K562 (cell line): Measurements from ENCODE around the gene KIF17. TPM values are rescaled to one million over a fixed set of nuclear protein-coding genes. Genes with fewer than 3 reads are reported as not detected.
A peak's percentile ranks its signal among the peaks of the same experiment; 100 is the strongest.

ENCODE experiments used
- ATAC-seq: fragments of 200-7000 bp; cut with Tn5 transposase; 3 replicates; pipeline ENCODE4 v1.9.1; 2020; ENCODE audit warnings: moderate library complexity
- BruUV-seq: library from RNA; stranded (reverse); fragments of 400-500 nt; replicated peaks from 2 replicates; lab custom pipeline; 2021; lab: Mats Ljungman, UMichigan
- CTCF ChIA-PET: fragments of 300-600 bp; formaldehyde crosslinking; extraction: SDS; loops from one replicate; lab custom pipeline; 2021; ENCODE audit warnings: low intra/inter-chr PET ratio; lab: Yijun Ruan, JAX
- POLR2A ChIA-PET: fragments of 300-600, 350-650 bp; sonication (Branson Sonifier 250); formaldehyde crosslinking; extraction: SDS; loops from one replicate; lab custom pipeline; 2021; ENCODE audit warnings: antibody characterized with exemption, inconsistent platforms; lab: Yijun Ruan, JAX
- DNase-seq, 4 experiments: peaks; one replicate each; pipeline versions ENCODE4 v3.0.0 to v3.0.0-alpha.2; 2011 to 2018; ENCODE audit warnings: low spot score in 3 of 4, mixed read lengths in 3 of 4; ENCODE audit errors: extremely low read depth in 1 of 4
- FAIRE-seq: peaks from 2 replicates; lab custom pipeline; 2011; peaks lifted over from hg19 to GRCh38; lab: Jason Lieb, UNC
- H2AFZ ChIP-seq: 2 replicates; pipeline ENCODE4 v1.6.0; 2011; ENCODE audit warnings: low read depth, low read length, control low read depth, inconsistent platforms
- H3K27ac ChIP-seq: fragments of 200-600 bp; 3 replicates; pipeline ENCODE4 v1.8.0; 2011; ENCODE audit warnings: low read depth, mild to moderate bottlenecking, control low read depth, inconsistent platforms, low read length, moderate library complexity, mixed read lengths; ENCODE audit errors: extremely low read depth
- H3K27me3 ChIP-seq, 2 experiments: fragments of 300-600 bp in 1 of 2; 2 replicates in 1 of 2; 3 replicates in 1 of 2; pipeline versions ENCODE4 v1.6.0 to v1.8.0; 2011; ENCODE audit warnings: inconsistent platforms in 2 of 2, low read length in 2 of 2, mild to moderate bottlenecking in 1 of 2, mixed read lengths in 1 of 2, moderate library complexity in 1 of 2; ENCODE audit not compliant: control insufficient read depth in 2 of 2, insufficient read depth in 2 of 2
- H3K36me3 ChIP-seq: fragments of 300-600 bp; 3 replicates; pipeline ENCODE4 v1.8.0; 2011; ENCODE audit warnings: mild to moderate bottlenecking, low read length, inconsistent platforms; ENCODE audit not compliant: control insufficient read depth, insufficient read depth
- H3K4me1 ChIP-seq, 2 experiments: fragments of 200-600 bp in 1 of 2; replicated peaks in 1 of 2; 2 replicates in 1 of 2; 3 replicates in 1 of 2; pipeline versions ENCODE4 v1.5.1 to v1.8.0; 2011; ENCODE audit warnings: inconsistent platforms in 2 of 2, low read length in 2 of 2, mild to moderate bottlenecking in 1 of 2, mixed read lengths in 1 of 2, moderate library complexity in 1 of 2; ENCODE audit not compliant: control insufficient read depth in 2 of 2, insufficient read depth in 2 of 2
- H3K4me2 ChIP-seq: 2 replicates; pipeline ENCODE4 v1.6.1; 2011; ENCODE audit warnings: low read length, control low read depth, inconsistent platforms, mixed read lengths; ENCODE audit not compliant: insufficient read depth
- H3K4me3 ChIP-seq: fragments of 200-600 bp; sonication (generic), shearing (Covaris generic); 2 replicates; pipeline ENCODE4 v1.5.1; 2016; ENCODE audit warnings: control low read depth, inconsistent platforms
- H3K79me2 ChIP-seq: fragments of 200-600 bp; 3 replicates; pipeline ENCODE4 v1.8.0; 2011; ENCODE audit warnings: low read length, inconsistent platforms; ENCODE audit not compliant: control insufficient read depth, insufficient read depth
- H3K9ac ChIP-seq, 2 experiments: 2 replicates each; pipeline versions ENCODE4 v1.6.0 to v1.6.1; 2011; ENCODE audit warnings: low read depth in 2 of 2, low read length in 2 of 2, control low read depth in 1 of 2, inconsistent platforms in 1 of 2, mild to moderate bottlenecking in 1 of 2, mixed read lengths in 1 of 2; ENCODE audit not compliant: insufficient read depth in 1 of 2
- H3K9me1 ChIP-seq: one replicate; pipeline ENCODE4 v1.6.0; 2011; ENCODE audit warnings: inconsistent platforms, mild to moderate bottlenecking, low read length, moderate library complexity; ENCODE audit not compliant: control insufficient read depth, insufficient read depth
- H3K9me3 ChIP-seq: replicated peaks from 2 replicates; pipeline ENCODE4 v1.5.1; 2011; ENCODE audit warnings: low read depth, low read length, inconsistent platforms; ENCODE audit not compliant: control insufficient read depth, insufficient read depth
- H4K20me1 ChIP-seq: replicated peaks from 2 replicates; pipeline ENCODE4 v1.6.1; 2011; ENCODE audit warnings: low read length, inconsistent platforms, mixed read lengths; ENCODE audit not compliant: control insufficient read depth, insufficient read depth
- ZNF212 ChIP-seq: fragments of 450-650 bp; formaldehyde crosslinking; IDR thresholded peaks from 2 replicates; pipeline ENCODE4 v1.4.0; 2020; ENCODE audit warnings: mild to moderate bottlenecking
- ZNF740 ChIP-seq, 3 experiments: fragments of 200-800 bp in 1 of 3; sonication (Bioruptor generic) in 1 of 3; sonication (generic) in 1 of 3; formaldehyde crosslinking in 1 of 3; IDR thresholded peaks; 2 replicates each; pipeline versions ENCODE4 v1.6.1 to v1.8.0; 2016 to 2022; ENCODE audit warnings: mild to moderate bottlenecking in 2 of 3, missing compliant biosample characterization in 2 of 3, missing genetic modification characterization in 2 of 3, missing genetic modification reagents in 1 of 3
- WGBS: fragments of 100-300 bp; shearing (Covaris generic); methylation state at CpG from one replicate; pipeline ENCODE4 v1.1.6; 2016; ENCODE audit warnings: low coverage, mixed read lengths; ENCODE audit not compliant: insufficient coverage; ENCODE audit errors: missing lambda C conversion rate; 5-methylcytosine and 5-hydroxymethylcytosine counted together
- in situ Hi-C: fragments of 300-500 bp; cut with MboI; formaldehyde crosslinking; loops from 4 replicates; pipeline ENCODE4 v1.15.0; 2018; ENCODE audit warnings: inconsistent platforms, mixed read lengths
- intact Hi-C: fragments of 100-400 bp; cut with micrococcal nuclease; formaldehyde crosslinking; loops from 2 replicates; pipeline ENCODE4 v1.14.2; 2022
- polyA plus RNA-seq, 8 experiments: library from polyadenylated mRNA; depleted of rRNA in 4 of 8; stranded (reverse) in 5 of 8; unstranded in 3 of 8; fragments of >200 nt; fragmentation: Nextera tagmentation in 2 of 8; fragmentation: Illumina TruSeq in 1 of 8; extraction: Ambion mirVana in 2 of 8; extraction: Trizol in 1 of 8; gene quantifications; 2 replicates each; pipeline versions ENCODE4 v1.2.1 to v1.2.3, GENCODE V29; 2011 to 2014; ENCODE audit warnings: inconsistent platforms in 1 of 8, missing spikeins in 1 of 8
- total RNA-seq, 7 experiments: library from RNA; depleted of rRNA in 6 of 7; stranded (reverse); fragments of >200 nt in 6 of 7; fragmentation: Illumina TruSeq in 2 of 7; extraction: Trizol in 2 of 7; gene quantifications; 2 replicates each; pipeline versions ENCODE4 v1.2.1 to v1.2.3, GENCODE V29; 2011 to 2021; ENCODE audit warnings: low replicate concordance in 1 of 7

The KIF17 gene
- total and polyA plus RNA-seq, 9 of the 15 experiments (the other 6 are each of a cell fraction or from before 2014, with no cell fraction given) = 0.04 to 0.47 (median 0.18) TPM; not detected in 5

GRCh38 chr1:20697563-20697962, 20.2 kb downstream of the KIF17 start:
- no peaks in the 10 kb centered on the region for H3K79me2 ChIP-seq
- H4K20me1 ChIP-seq = no peaks in the 10 kb centered on the region
- ChIA-PET POLR2A (interaction anchor here (0.6 kb wide), 1 partner anchor 20 kb away, joined by 3 read pairs; the partner anchor contains the start of gene KIF17), CTCF (interaction anchor here (0.6 to 2.7 kb wide), 4 partner anchors 143 to 532 kb away, joined by 3 to 33 read pairs (median 3); no protein-coding TSS in a partner anchor)
- FAIRE-seq (no peak), DNase-seq (no peak), ATAC-seq (no peak)
- in situ Hi-C loops = loop anchor here (5.0 kb wide), 1 partner anchor 510 kb away; no protein-coding TSS in a partner anchor
- H3K9me3 ChIP-seq = no peaks in the 10 kb centered on the region
- 60% methylated on average over 12 of the region's 12 CpGs for WGBS
- no peak overlapping the region for H3K4me3 ChIP-seq
- peaks cover 4 to 30% of the 10 kb centered on the region in 2 experiments; a peak in 4 of 5 replicates for H3K27me3 ChIP-seq
- H3K27ac ChIP-seq = no peak overlapping the region
- intact Hi-C loops = loop anchor here (2.0 to 10.0 kb wide), 4 partner anchors 35 to 497 kb away; partner anchors contain the start of gene SH2D5
- 0 out of 4 replicates have a peak overlapping the region, but pooled peaks of 1 of the 2 experiments have one; percentile 69 for H3K9ac ChIP-seq
- no peak overlapping the region for H3K4me2 ChIP-seq
- peak overlapping the region; percentile 98; the same call in 1 of the 2 replicates for H2AFZ ChIP-seq
- BruUV-seq = no TSS peak
- no peaks in the 10 kb centered on the region for H3K36me3 ChIP-seq
- H3K4me1 ChIP-seq = peaks cover 3 to 25% of the 10 kb centered on the region in 2 experiments; a peak in 3 of 5 replicates
- no peaks in the 10 kb centered on the region for H3K9me1 ChIP-seq
- TF ChIP-seq ZNF740 (CRISPR knock-in tag; IDR thresholded peaks at IDR 0.05) = peak; percentile 74; the same call in 1 of the 2 replicates
- no peak for TF ChIP-seq ZNF740 (tag; IDR thresholded peaks at IDR 0.05)
- no peak for TF ChIP-seq ZNF212 (CRISPR knock-in tag)
- TF ChIP-seq, all 486 proteins: peak for 1
